ENCODE measurements around the gene SLC5A8. TPM values are rescaled to one million over a fixed set of nuclear protein-coding genes. Genes with fewer than 3 reads are reported as not detected.
"Not testable (repeated sequence)": the region's sequence is repeated elsewhere in the genome, so short reads cannot be mapped to it uniquely, and the experiment has no call there.

SLC5A8 gene
- total RNA-seq, 1 donor from 2014 or later = not detected

DNA sequence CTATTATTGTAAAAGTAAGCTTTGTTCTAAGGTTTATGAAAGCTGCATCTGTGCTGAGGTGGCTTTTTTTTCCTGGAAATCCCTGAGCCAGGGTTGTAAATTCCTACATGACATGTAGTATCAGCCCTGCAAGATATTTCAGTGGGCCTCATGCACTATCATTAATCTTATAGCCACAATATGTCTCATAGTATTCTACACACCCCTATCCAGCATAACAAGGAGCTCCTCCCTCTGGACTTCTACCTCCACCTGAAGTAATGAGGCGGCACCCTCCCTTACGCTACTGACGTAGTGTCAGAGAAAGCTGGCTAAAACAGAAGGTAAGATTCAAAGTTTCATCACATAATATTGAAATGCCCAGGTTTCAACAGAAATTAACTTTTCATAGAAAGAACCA, 35.5 kb downstream of the SLC5A8 start:
- DNase-seq (no peak), ATAC-seq (no peak)
- intact Hi-C loops (cut with micrococcal nuclease) = no loop called here

DNA sequence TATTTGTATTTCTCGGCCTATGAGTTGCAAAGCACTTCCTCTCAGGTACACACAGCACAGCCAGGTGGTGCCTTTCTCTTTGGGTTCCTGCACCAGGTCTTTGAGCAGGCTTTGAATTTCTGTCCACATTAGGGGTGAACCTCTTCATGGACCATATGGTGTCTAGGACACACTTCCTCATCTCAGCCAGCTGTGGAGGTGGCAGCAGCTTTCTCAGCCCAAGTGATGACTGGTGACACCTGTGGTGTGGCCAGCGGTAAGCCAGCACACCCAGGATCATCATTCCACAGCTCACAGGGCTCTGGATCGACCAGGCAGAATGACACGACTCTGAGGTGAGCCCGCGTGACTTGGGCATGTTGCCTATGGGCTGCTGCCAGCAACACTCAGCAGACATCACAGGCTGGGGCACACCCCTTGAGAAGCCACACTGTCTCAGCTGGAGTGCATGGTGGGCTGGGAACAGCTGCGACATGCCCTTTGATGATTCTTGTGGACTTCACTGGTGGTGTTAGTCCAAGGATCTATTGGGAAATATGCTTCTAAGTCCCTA, 36.8 kb downstream of the SLC5A8 start:
- ATAC-seq (no peak), DNase-seq (no peak)
- intact Hi-C loops (cut with micrococcal nuclease) = no loop called here

GRCh38 chr12:101172316-101172715, 37.7 kb downstream of the SLC5A8 start:
- DNase-seq = no peak
- intact Hi-C loops (cut with micrococcal nuclease) = no loop called here

GRCh38 chr12:101168001-101168400, 42.0 kb downstream of the SLC5A8 start:
- no peak for DNase-seq

More at GRCh38 chr12:101172316-101172715, 37.7 kb downstream of the SLC5A8 start:
- ATAC-seq = no peak

GRCh38 chr12:101166866-101167265, 43.2 kb downstream of the SLC5A8 start:
- DNase-seq (no peak), ATAC-seq (no peak)
- intact Hi-C loops (cut with micrococcal nuclease) = no loop called here

More at GRCh38 chr12:101168001-101168400, 42.0 kb downstream of the SLC5A8 start:
- ATAC-seq = no peak
- intact Hi-C loops (cut with micrococcal nuclease) = no loop called here

GRCh38 chr12:101165319-101165718, 44.7 kb downstream of the SLC5A8 start:
- no peak for ATAC-seq
- DNase-seq = no peak
- intact Hi-C loops (cut with micrococcal nuclease) = no loop called here

DNA sequence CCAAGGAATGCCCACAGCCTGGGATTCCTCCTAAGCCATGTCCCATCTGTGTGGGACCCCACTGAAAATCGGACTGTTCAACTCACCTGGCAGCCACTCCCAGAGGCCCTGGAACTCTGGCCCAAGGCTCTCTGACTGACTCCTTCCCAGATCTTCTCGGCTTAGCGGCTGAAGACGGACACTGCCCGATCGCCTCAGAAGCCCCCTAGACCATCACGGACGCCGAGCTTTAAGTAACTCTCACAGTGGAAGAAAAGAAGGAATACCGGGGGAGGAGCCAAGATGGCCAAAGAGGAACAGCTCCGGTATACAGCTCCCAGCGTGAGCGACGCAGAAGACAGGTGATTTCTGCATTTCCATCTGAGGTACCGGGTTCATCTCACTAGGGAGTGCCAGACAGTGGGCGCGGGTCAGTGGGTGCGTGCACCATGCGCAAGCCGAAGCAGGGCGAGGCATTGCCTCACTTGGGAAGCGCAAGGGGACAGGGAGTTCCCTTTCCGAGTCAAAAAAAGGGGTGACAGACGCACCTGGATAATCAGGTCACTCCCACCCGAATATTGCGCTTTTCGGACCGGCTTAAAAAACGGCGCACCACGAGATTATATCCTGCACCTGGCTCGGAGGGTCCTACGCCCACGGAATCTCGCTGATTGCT, 64.1 kb downstream of the SLC5A8 start:
- intact Hi-C loops (cut with micrococcal nuclease) = not testable (repeated sequence)

DNA sequence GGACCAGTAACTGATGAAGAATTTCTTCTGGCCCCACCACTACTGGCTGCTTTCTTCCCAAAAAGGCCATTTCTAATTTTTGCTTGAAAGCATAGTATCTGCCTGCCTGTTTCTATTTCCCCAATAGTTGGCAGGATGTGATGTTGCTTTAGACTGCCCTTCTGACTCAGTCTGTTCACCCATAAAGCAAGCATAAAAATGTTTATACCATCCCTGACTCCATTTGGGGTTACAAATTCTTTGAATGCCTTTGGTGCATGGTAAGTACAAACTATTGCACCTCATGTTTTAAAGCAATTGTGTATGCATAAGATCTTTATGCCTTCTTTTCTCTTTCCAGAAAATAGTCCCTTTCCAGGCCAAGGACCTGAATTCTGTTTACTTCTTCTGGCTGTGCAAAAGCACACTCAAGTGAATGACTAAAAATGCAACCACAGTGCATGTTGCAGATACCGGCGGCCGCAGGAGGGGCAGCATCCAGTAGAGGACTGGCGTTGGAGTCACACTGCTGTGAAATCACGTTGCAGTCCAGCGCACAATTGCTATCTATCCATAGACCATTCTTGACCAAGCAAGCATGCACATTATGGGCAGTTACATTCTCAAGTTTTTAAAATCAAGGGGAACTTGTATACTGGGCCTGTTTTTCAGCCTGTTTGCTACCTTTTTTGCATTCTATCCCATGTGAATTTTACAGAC, 82.4 kb downstream of the SLC5A8 start:
- intact Hi-C loops (cut with micrococcal nuclease) = no loop called here
- DNase-seq (no peak), ATAC-seq (no peak)

More for the DNA sequence above, 64.1 kb downstream of the SLC5A8 start:
- not testable (repeated sequence) for DNase-seq, ATAC-seq

DNA sequence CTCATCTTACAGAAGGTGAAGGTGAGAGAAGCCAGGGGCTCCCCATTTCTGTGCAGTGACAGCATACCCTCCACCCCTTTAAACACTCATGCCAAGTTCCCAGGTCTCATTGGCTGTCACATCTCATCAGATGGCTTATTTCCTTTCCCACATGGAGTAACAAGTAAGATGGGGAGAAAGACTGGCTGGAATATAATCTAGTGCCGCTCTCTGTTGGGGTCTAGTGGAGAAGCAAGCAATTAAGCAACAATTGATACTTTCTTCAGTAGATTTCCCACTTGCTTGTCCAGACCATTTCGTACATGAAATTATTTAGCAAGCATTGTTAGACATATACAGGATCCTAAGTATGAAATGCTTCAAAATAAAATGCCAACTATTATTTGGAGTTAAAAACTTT, 92.2 kb downstream of the SLC5A8 start:
- DNase-seq (no peak), ATAC-seq (no peak)
- intact Hi-C loops (cut with micrococcal nuclease) = no loop called here

GRCh38 chr12:101116911-101117310, 93.1 kb downstream of the SLC5A8 start:
- ATAC-seq (no peak), DNase-seq (no peak)
- intact Hi-C loops (cut with micrococcal nuclease) = no loop called here

GRCh38 chr12:101115326-101115725, 94.7 kb downstream of the SLC5A8 start:
- DNase-seq (no peak), ATAC-seq (no peak)
- intact Hi-C loops (cut with micrococcal nuclease) = no loop called here

- no peak for ATAC-seq
- intact Hi-C loops (cut with micrococcal nuclease) = no loop called here
- DNase-seq = no peak
These were observed 98.6 kb downstream of the SLC5A8 start for GRCh38 chr12:101111441-101111840.

DNA sequence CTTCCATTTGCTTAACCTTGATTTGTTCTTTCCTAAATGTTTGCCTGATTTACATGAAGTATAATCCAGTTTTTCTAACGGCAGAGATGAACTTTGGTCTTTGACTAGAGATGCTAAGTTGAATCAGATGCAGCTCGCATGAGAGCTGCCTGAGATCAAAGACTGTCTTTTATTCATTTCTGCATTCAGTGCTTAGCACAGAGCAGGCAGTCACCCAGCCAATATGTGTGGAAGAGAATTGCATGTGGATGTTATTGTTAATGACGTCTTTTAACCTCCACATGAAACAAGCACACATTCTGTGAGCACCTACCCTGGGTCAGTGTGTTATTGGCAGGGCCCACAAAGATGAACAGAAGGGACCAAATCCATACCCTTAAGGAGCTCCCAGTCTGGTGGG, 99.2 kb downstream of the SLC5A8 start:
- intact Hi-C loops (cut with micrococcal nuclease) = no loop called here
- no peak for DNase-seq
- ATAC-seq = no peak

- intact Hi-C loops (cut with micrococcal nuclease) = no loop called here
These were observed 101.9 kb downstream of the SLC5A8 start for GRCh38 chr12:101108130-101108529.

DNA sequence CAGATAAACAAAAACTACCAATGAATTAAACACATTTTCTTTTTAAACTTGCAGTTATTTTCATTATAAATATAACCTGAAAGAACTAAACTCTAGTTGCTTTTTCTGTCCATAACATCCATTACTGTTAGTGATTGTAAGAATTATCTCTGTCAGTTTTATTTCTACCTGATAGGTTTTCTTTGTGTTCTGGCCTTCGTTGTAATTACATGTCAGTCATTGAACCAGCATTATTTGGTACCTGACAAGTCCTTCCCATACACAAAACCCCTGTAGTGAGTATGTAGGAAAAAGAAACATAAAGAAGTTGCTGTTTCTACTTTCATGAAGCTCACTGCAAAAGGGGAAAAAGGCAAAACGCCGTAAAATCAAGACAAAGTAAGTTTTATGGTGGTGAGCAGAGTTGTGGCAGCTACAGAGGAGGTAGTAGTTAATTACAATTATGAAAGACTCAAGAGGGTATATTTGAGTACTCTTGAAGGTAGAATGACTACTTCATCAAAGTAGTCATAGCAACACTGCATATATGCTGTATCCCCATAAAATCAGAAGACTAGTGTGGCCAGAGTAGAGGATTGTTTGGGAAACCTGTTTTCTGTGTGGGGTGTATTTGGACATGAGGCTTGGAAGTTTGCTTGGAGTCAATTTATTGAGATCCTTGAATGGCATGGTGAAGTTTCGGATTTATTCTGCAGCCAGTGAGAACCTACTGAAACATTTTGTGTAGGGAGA, 102.8 kb downstream of the SLC5A8 start:
- intact Hi-C loops (cut with micrococcal nuclease) = no loop called here
- ATAC-seq = no peak
- no peak for DNase-seq

More at GRCh38 chr12:101108130-101108529, 101.9 kb downstream of the SLC5A8 start:
- no peak for DNase-seq
- ATAC-seq = no peak

Other genes starting within 250 kb of the SLC5A8 start
- gene UTP20, start 69.9 kb upstream of the SLC5A8 start, total RNA-seq = 6.2 TPM
- gene ARL1, start 197.5 kb upstream of the SLC5A8 start, total RNA-seq = 104 TPM

Measured in left ventricle myocardium superior (tissue), 1 donor.